UCSD-AML1 (cell line): ENCODE data around the gene MSX1.

Experiments
- DNase-seq: peaks from one replicate; lab custom pipeline; 2025; ENCODE audit not compliant: unreplicated experiment; lab: John Stamatoyannopoulos, UW

Gene MSX1

GRCh38 chr4:4868758-4869723 is 9.6 kb downstream of the MSX1 start:
- no peak for DNase-seq

GRCh38 chr4:4869731-4870571 is 10.5 kb downstream of the MSX1 start:
- DNase-seq: no peak

GRCh38 chr4:4870576-4871241 is 11.2 kb downstream of the MSX1 start:
- no peak for DNase-seq

GRCh38 chr4:4871242-4871572 is 11.7 kb downstream of the MSX1 start:
- no peak for DNase-seq

GRCh38 chr4:4871573-4872313 is 12.3 kb downstream of the MSX1 start:
- DNase-seq: no peak

GRCh38 chr4:4872314-4872903 is 12.9 kb downstream of the MSX1 start:
- DNase-seq: no peak

- no peak for DNase-seq
These were observed 13.7 kb downstream of the MSX1 start for GRCh38 chr4:4873203-4873602.

GRCh38 chr4:4874254-4874653 is 14.8 kb downstream of the MSX1 start:
- DNase-seq: no peak

GRCh38 chr4:4875147-4875546 is 15.7 kb downstream of the MSX1 start:
- no peak for DNase-seq

GRCh38 chr4:4875611-4876010 is 16.1 kb downstream of the MSX1 start:
- no peak for DNase-seq

GRCh38 chr4:4876945-4877661 is 17.6 kb downstream of the MSX1 start:
- no peak for DNase-seq

- DNase-seq: no peak
These were observed 21.0 kb downstream of the MSX1 start for GRCh38 chr4:4880492-4880891.

GRCh38 chr4:4881432-4881831 is 22.0 kb downstream of the MSX1 start:
- no peak for DNase-seq

- DNase-seq: no peak
These were observed 25.1 kb downstream of the MSX1 start for GRCh38 chr4:4884611-4885010.

- DNase-seq: no peak
These were observed 28.0 kb downstream of the MSX1 start for GRCh38 chr4:4887426-4887825.

GRCh38 chr4:4888695-4889094 is 29.2 kb downstream of the MSX1 start:
- no peak for DNase-seq

GRCh38 chr4:4889781-4890180 is 30.3 kb downstream of the MSX1 start:
- no peak for DNase-seq

- no peak for DNase-seq
These were observed 31.2 kb downstream of the MSX1 start for GRCh38 chr4:4890574-4891255.

GRCh38 chr4:4893721-4894120 is 34.3 kb downstream of the MSX1 start:
- no peak for DNase-seq
